ENCODE data around the gene HIRA.

GRCh38 chr22:19329454-19329853, 102.1 kb downstream of the HIRA start:
- TF ChIP-seq CTCF (IDR thresholded peaks at IDR 0.05) (no peak), POLR2A (IDR thresholded peaks at IDR 0.05) (no peak)
